Fibroblast of lung (primary cell): Measurements from ENCODE around the gene FAM24B.

ENCODE experiments used
- EZH2 ChIP-seq: IDR thresholded peaks from 2 replicates; pipeline ENCODE4 v1.5.1; 2012; ENCODE audit warnings: low read length, control low read depth, mild to moderate bottlenecking; ENCODE audit errors: missing control alignments
- TF ChIP-seq, protein P1 (sequence below), 2 donors: IDR thresholded peaks in 1 of 2; conservative IDR thresholded peaks in 1 of 2; 1 replicate in 1 of 2; 2 replicates in 1 of 2; pipeline ENCODE4 v1.5.1; 2011 to 2012; ENCODE audit warnings: low read length in 2 of 2, control low read depth in 1 of 2, inconsistent platforms in 1 of 2, low read depth in 1 of 2, mild to moderate bottlenecking in 1 of 2

- TF ChIP-seq, protein P1, sequence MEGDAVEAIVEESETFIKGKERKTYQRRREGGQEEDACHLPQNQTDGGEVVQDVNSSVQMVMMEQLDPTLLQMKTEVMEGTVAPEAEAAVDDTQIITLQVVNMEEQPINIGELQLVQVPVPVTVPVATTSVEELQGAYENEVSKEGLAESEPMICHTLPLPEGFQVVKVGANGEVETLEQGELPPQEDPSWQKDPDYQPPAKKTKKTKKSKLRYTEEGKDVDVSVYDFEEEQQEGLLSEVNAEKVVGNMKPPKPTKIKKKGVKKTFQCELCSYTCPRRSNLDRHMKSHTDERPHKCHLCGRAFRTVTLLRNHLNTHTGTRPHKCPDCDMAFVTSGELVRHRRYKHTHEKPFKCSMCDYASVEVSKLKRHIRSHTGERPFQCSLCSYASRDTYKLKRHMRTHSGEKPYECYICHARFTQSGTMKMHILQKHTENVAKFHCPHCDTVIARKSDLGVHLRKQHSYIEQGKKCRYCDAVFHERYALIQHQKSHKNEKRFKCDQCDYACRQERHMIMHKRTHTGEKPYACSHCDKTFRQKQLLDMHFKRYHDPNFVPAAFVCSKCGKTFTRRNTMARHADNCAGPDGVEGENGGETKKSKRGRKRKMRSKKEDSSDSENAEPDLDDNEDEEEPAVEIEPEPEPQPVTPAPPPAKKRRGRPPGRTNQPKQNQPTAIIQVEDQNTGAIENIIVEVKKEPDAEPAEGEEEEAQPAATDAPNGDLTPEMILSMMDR (conservative IDR thresholded peaks at IDR 0.05 in 1 of 2, IDR thresholded peaks at IDR 0.05 in 1 of 2; ENCODE audit: low read depth in 1 of 2, low read length in 2 of 2), result no peak
- no peak for TF ChIP-seq EZH2
Measured at GRCh38 chr10:122822973-122823690, 56.2 kb downstream of the FAM24B start.
